ENCODE data around the gene GALNT15. TPM values are rescaled to one million over a fixed set of nuclear protein-coding genes. Genes with fewer than 3 reads are reported as not detected.

Gene GALNT15
- total and polyA plus RNA-seq, 2 donors (not counting 3 experiments of a cell fraction or from before 2014, with no cell fraction given) = 0.87 to 5.4 TPM

GRCh38 chr3:16236030-16236639, 61.7 kb downstream of the GALNT15 start:
- BruUV-seq (replicated peaks) = no TSS peak

More at GRCh38 chr3:16236030-16236639, 61.7 kb downstream of the GALNT15 start:
- DNase-seq (ENCODE audit: low read depth, low spot score) = no peak
- dilution Hi-C loops (cut with MboI; ENCODE audit: extremely low pct_ligation_motif_present, low sequenced_read_pairs) = no loop called here
- Histone ChIP-seq H3K9ac (replicated peaks; ENCODE audit: extremely low read depth, insufficient read depth, low read length) (no peak overlapping the region), H3K4me3 (replicated peaks in 1 of 3; ENCODE audit: insufficient read depth in 1 of 3, low read depth in 1 of 3, low read length in 3 of 3) (no peak overlapping the region), H3K79me2 (ENCODE audit: control insufficient read depth, insufficient read depth, low read length) (no peaks in the 10 kb centered on the region), H3K4me1 (ENCODE audit: control insufficient read depth, extremely low read depth, insufficient read depth, low read length) (no peaks in the 10 kb centered on the region), H4K20me1 (replicated peaks; ENCODE audit: control insufficient read depth, extremely low read depth, insufficient read depth, low read length) (no peaks in the 10 kb centered on the region), H3K36me3 (ENCODE audit: control insufficient read depth in 2 of 2, extremely low read depth in 1 of 2, insufficient read depth in 2 of 2, low read length in 2 of 2) (no peaks in the 10 kb centered on the region), H2AFZ (ENCODE audit: low read depth, low read length) (no peak overlapping the region), H3K4me2 (ENCODE audit: insufficient read depth, low read length) (no peak overlapping the region), H3K27ac (ENCODE audit: insufficient read depth, low read depth, low read length) (no peak overlapping the region), H3K9me1 (replicated peaks; ENCODE audit: control insufficient read depth, extremely low read depth, insufficient read depth, low read length) (no peaks in the 10 kb centered on the region), H3K27me3 (ENCODE audit: control insufficient read depth in 2 of 2, insufficient read depth in 2 of 2, low read length in 2 of 2) (no peaks in the 10 kb centered on the region), H3K9me3 (replicated peaks; ENCODE audit: control insufficient read depth, insufficient read depth, low read length) (no peaks in the 10 kb centered on the region)
- ChIA-PET POLR2A (no interaction called here), CTCF (no interaction called here)
- no peak for TF ChIP-seq CTCF (IDR thresholded peaks at IDR 0.05; ENCODE audit: extremely low read depth in 1 of 2, insufficient read depth in 1 of 2, low read depth in 1 of 2, low read length in 2 of 2)
- no peak for TF ChIP-seq POLR2AphosphoS5 (IDR thresholded peaks at IDR 0.05; ENCODE audit: insufficient read depth, low read depth, low read length)
- TF ChIP-seq GATA2 (IDR thresholded peaks at IDR 0.05; ENCODE audit: insufficient read depth, insufficient read length, low read depth, low read length) = no peak
- no peak for TF ChIP-seq EZH2 (IDR thresholded peaks at IDR 0.05; ENCODE audit: borderline replicate concordance, low read depth, low read length, severe bottlenecking)
- TF ChIP-seq POLR2A (IDR thresholded peaks at IDR 0.05; ENCODE audit: low read depth, low read length) = no peak
- intact Hi-C loops (cut with micrococcal nuclease) = no loop called here
- FAIRE-seq = no peak
